ENCODE measurements around the gene TOP1. TPM values are rescaled to one million over a fixed set of nuclear protein-coding genes. Genes with fewer than 3 reads are reported as not detected.

Gene TOP1
- total RNA-seq, 1 donor from 2014 or later = 62.7 TPM

- ATAC-seq (ENCODE audit: low read depth) (no peak), DNase-seq (no peak)
- H3K9me3 Mint-ChIP-seq = no peaks in the 10 kb centered on the region
- no peak overlapping the region for H3K27ac Mint-ChIP-seq
- H3K36me3 Mint-ChIP-seq (ENCODE audit: low read depth) = peaks cover 68% of the 10 kb centered on the region
- ChIA-PET POLR2A (interaction anchor here (0.7 kb wide), 1 partner anchor 30 kb away, joined by 3 read pairs; no protein-coding TSS in a partner anchor), CTCF (interaction anchor here (0.9 to 5.3 kb wide), 6 partner anchors 74 to 97 kb away, joined by 3 to 71 read pairs (median 6); no protein-coding TSS in a partner anchor)
- H3K27me3 Mint-ChIP-seq = no peaks in the 10 kb centered on the region
- H3K4me1 Mint-ChIP-seq = peaks cover 50% of the 10 kb centered on the region
- intact Hi-C loops (cut with micrococcal nuclease) = no loop called here
- H3K4me3 Mint-ChIP-seq = no peak overlapping the region
- TF ChIP-seq CTCF (IDR thresholded peaks at IDR 0.05) = no peak
These were observed 37.1 kb downstream of the TOP1 start for GRCh38 chr20:41065716-41066115.

GRCh38 chr20:41068806-41069205 lies 40.2 kb downstream of the TOP1 start:
- no peak overlapping the region for H3K27ac Mint-ChIP-seq
- CTCF ChIA-PET = interaction anchor here (1.3 to 3.0 kb wide), 3 partner anchors 27 to 101 kb away, joined by 3 to 10 read pairs (median 6); no protein-coding TSS in a partner anchor
- peaks cover 42% of the 10 kb centered on the region for H3K4me1 Mint-ChIP-seq
- no peak for DNase-seq
- no peak for TF ChIP-seq CTCF (IDR thresholded peaks at IDR 0.05)
- peaks cover 48% of the 10 kb centered on the region for H3K36me3 Mint-ChIP-seq (ENCODE audit: low read depth)
- no peaks in the 10 kb centered on the region for H3K27me3 Mint-ChIP-seq
- no peaks in the 10 kb centered on the region for H3K9me3 Mint-ChIP-seq
- no peak overlapping the region for H3K4me3 Mint-ChIP-seq
- POLR2A ChIA-PET = interaction anchor here (1.1 kb wide), 1 partner anchor 83 kb away, joined by 3 read pairs; no protein-coding TSS in a partner anchor
- intact Hi-C loops (cut with micrococcal nuclease) = no loop called here
- no peak for ATAC-seq (ENCODE audit: low read depth)

GRCh38 chr20:41072190-41072863 lies 43.7 kb downstream of the TOP1 start:
- H3K4me3 Mint-ChIP-seq = no peak overlapping the region

GRCh38 chr20:41072915-41073314 lies 44.3 kb downstream of the TOP1 start:
- no peaks in the 10 kb centered on the region for H3K9me3 Mint-ChIP-seq
- no peaks in the 10 kb centered on the region for H3K27me3 Mint-ChIP-seq
- H3K36me3 Mint-ChIP-seq (ENCODE audit: low read depth) = peaks cover 48% of the 10 kb centered on the region
- DNase-seq (no peak), ATAC-seq (ENCODE audit: low read depth) (no peak)
- ChIA-PET CTCF (interaction anchor here (1.1 to 4.5 kb wide), 3 partner anchors 23 to 105 kb away, joined by 3 to 18 read pairs (median 3); no protein-coding TSS in a partner anchor), POLR2A (interaction anchor here (3.2 kb wide), 1 partner anchor 82 kb away, joined by 16 read pairs; no protein-coding TSS in a partner anchor)
- H3K4me3 Mint-ChIP-seq = no peak overlapping the region
- H3K27ac Mint-ChIP-seq = no peak overlapping the region
- no peak for TF ChIP-seq CTCF (IDR thresholded peaks at IDR 0.05)
- H3K4me1 Mint-ChIP-seq = peaks cover 50% of the 10 kb centered on the region
- intact Hi-C loops (cut with micrococcal nuclease) = no loop called here

More at GRCh38 chr20:41072190-41072863, 43.7 kb downstream of the TOP1 start:
- no peak overlapping the region for H3K27ac Mint-ChIP-seq
- ATAC-seq (ENCODE audit: low read depth) = no peak
- H3K27me3 Mint-ChIP-seq = no peaks in the 10 kb centered on the region
- intact Hi-C loops (cut with micrococcal nuclease) = no loop called here
- peaks cover 49% of the 10 kb centered on the region for H3K4me1 Mint-ChIP-seq
- ChIA-PET POLR2A (interaction anchor here (3.2 kb wide), 1 partner anchor 81 kb away, joined by 16 read pairs; no protein-coding TSS in a partner anchor), CTCF (interaction anchor here (1.1 to 4.5 kb wide), 3 partner anchors 23 to 104 kb away, joined by 3 to 18 read pairs (median 3); no protein-coding TSS in a partner anchor)
- no peak for DNase-seq
- H3K36me3 Mint-ChIP-seq (ENCODE audit: low read depth) = peaks cover 49% of the 10 kb centered on the region
- TF ChIP-seq CTCF (IDR thresholded peaks at IDR 0.05) = no peak
- no peaks in the 10 kb centered on the region for H3K9me3 Mint-ChIP-seq

- no peak overlapping the region for H3K4me3 Mint-ChIP-seq
- POLR2A ChIA-PET = interaction anchor here (3.2 kb wide), 1 partner anchor 83 kb away, joined by 16 read pairs; no protein-coding TSS in a partner anchor
- DNase-seq = no peak
- ATAC-seq (ENCODE audit: low read depth) = no peak
- CTCF ChIA-PET = interaction anchor here (0.5 to 4.5 kb wide), 4 partner anchors 20 to 106 kb away, joined by 4 to 18 read pairs (median 10); no protein-coding TSS in a partner anchor
- no peaks in the 10 kb centered on the region for H3K27me3 Mint-ChIP-seq
- H3K9me3 Mint-ChIP-seq = no peaks in the 10 kb centered on the region
- H3K27ac Mint-ChIP-seq = no peak overlapping the region
- no peak for TF ChIP-seq CTCF (IDR thresholded peaks at IDR 0.05)
- peaks cover 51% of the 10 kb centered on the region for H3K36me3 Mint-ChIP-seq (ENCODE audit: low read depth)
- H3K4me1 Mint-ChIP-seq = peaks cover 55% of the 10 kb centered on the region
- intact Hi-C loops (cut with micrococcal nuclease) = no loop called here
These were observed 45.8 kb downstream of the TOP1 start for GRCh38 chr20:41074441-41074840.

All from activated B cell treated with CpG ODN at 0.5 μM for 24 hours (primary cell).